Smooth muscle cell (in vitro differentiated cells): ENCODE measurements around the gene PLPPR3. TPM values are rescaled to one million over a fixed set of nuclear protein-coding genes. Genes with fewer than 3 reads are reported as not detected.

Source experiments
- microRNA counts: library from miRNA; unstranded; fragments of <30 nt; microRNA quantifications from one replicate; lab custom pipeline; 2016
- microRNA-seq: library from miRNA; unstranded; fragments of <30 nt; microRNA quantifications from one replicate; pipeline ENCODE4, GENCODE V29; 2016; ENCODE audit warnings: borderline number of aligned reads
- polyA plus RNA-seq: library from polyadenylated mRNA; unstranded; fragments of >200 nt; fragmentation: Nextera tagmentation; extraction: Ambion mirVana; gene quantifications from 2 replicates; pipeline ENCODE4 v1.2.1, GENCODE V29; 2016
- small RNA-seq: library from RNA; depleted of rRNA; stranded (forward); fragments of <200 nt; gene quantifications from one replicate; pipeline ENCODE3, GENCODE V24; 2014
- total RNA-seq: library from RNA; depleted of rRNA; stranded (reverse); fragments of >200 nt; gene quantifications from 2 replicates; pipeline ENCODE4 v1.2.3, GENCODE V29; 2014

PLPPR3 gene
- total and polyA plus RNA-seq, 2 experiments from 2014 or later, result 6.5 to 13.7 TPM

MicroRNAs encoded within 50 kb of the gene (microRNA counts, 767-probe panel; counts per million panel counts)
- 183 counts per million for microRNA hsa-miR-3187-3p (lab: Ali Mortazavi, UCI)

Small RNA genes lying within 50 kb of the gene (microRNA-seq; reads per million reads assigned to microRNA genes)
- gene MIR3187 (34.5 reads per million, percentile 41 among the genes with 10 or more reads in this experiment), gene MIR4745 (4.7 reads per million)

Small RNA genes lying within 50 kb of the gene (small RNA-seq; reads per million reads assigned to genes)
- not detected for gene MIR3187

Other genes starting within 250 kb of the PLPPR3 start
- gene BSG, start 249.4 kb downstream of the PLPPR3 start, total RNA-seq, result 431 and 469 TPM in 2 replicates
- gene BSG, start 249.4 kb downstream of the PLPPR3 start, polyA plus RNA-seq, result 971 and 1,057 TPM in 2 replicates
- 0.27 and 0.81 TPM in 2 replicates for gene HCN2, start 232.1 kb downstream of the PLPPR3 start, total RNA-seq
- 0.12 and 0.49 TPM in 2 replicates for gene HCN2, start 232.1 kb downstream of the PLPPR3 start, polyA plus RNA-seq
- 15.2 and 23.8 TPM in 2 replicates for gene POLRMT, start 188.4 kb downstream of the PLPPR3 start, total RNA-seq
- 65.3 and 74.2 TPM in 2 replicates for gene POLRMT, start 188.4 kb downstream of the PLPPR3 start, polyA plus RNA-seq
- gene FGF22, start 182.1 kb downstream of the PLPPR3 start, total RNA-seq, result not detected in 2 replicates
- gene FGF22, start 182.1 kb downstream of the PLPPR3 start, polyA plus RNA-seq, result 0.18 TPM in 2 replicates
- gene RNF126, start 158.7 kb downstream of the PLPPR3 start, total RNA-seq, result 19.8 and 24.6 TPM in 2 replicates
- 55.7 and 60.4 TPM in 2 replicates for gene RNF126, start 158.7 kb downstream of the PLPPR3 start, polyA plus RNA-seq
- gene FSTL3, start 145.6 kb downstream of the PLPPR3 start, total RNA-seq, result 117 and 132 TPM in 2 replicates
- gene FSTL3, start 145.6 kb downstream of the PLPPR3 start, polyA plus RNA-seq, result 153 and 172 TPM in 2 replicates
- gene PRSS57, start 126.5 kb downstream of the PLPPR3 start, total RNA-seq, result not detected in 2 replicates
- not detected in 2 replicates for gene PRSS57, start 126.5 kb downstream of the PLPPR3 start, polyA plus RNA-seq
- 11.1 and 17.1 TPM in 2 replicates for gene PALM, start 113.0 kb downstream of the PLPPR3 start, total RNA-seq
- gene PALM, start 113.0 kb downstream of the PLPPR3 start, polyA plus RNA-seq, result 16.6 and 21.3 TPM in 2 replicates
- gene MISP, start 70.8 kb downstream of the PLPPR3 start, total RNA-seq, result 1.7 and 10.2 TPM in 2 replicates
- 1.2 and 8.0 TPM in 2 replicates for gene MISP, start 70.8 kb downstream of the PLPPR3 start, polyA plus RNA-seq
- gene PTBP1, start 24.5 kb downstream of the PLPPR3 start, total RNA-seq, result 123 and 167 TPM in 2 replicates
- gene PTBP1, start 24.5 kb downstream of the PLPPR3 start, polyA plus RNA-seq, result 226 and 238 TPM in 2 replicates
- gene AZU1, start 5.9 kb upstream of the PLPPR3 start, total RNA-seq, result 0.45 and 8.0 TPM in 2 replicates
- gene AZU1, start 5.9 kb upstream of the PLPPR3 start, polyA plus RNA-seq, result 0.32 and 2.2 TPM in 2 replicates
- gene PRTN3, start 19.0 kb upstream of the PLPPR3 start, total RNA-seq, result not detected in 2 replicates
- gene PRTN3, start 19.0 kb upstream of the PLPPR3 start, polyA plus RNA-seq, result not detected in 2 replicates
- gene ELANE, start 30.3 kb upstream of the PLPPR3 start, total RNA-seq, result not detected in 2 replicates
- gene ELANE, start 30.3 kb upstream of the PLPPR3 start, polyA plus RNA-seq, result not detected in 2 replicates
- not detected in 2 replicates for gene CFD, start 37.7 kb upstream of the PLPPR3 start, total RNA-seq
- gene CFD, start 37.7 kb upstream of the PLPPR3 start, polyA plus RNA-seq, result 0.34 and 1.9 TPM in 2 replicates
- 19.0 and 25.2 TPM in 2 replicates for gene MED16, start 71.2 kb upstream of the PLPPR3 start, total RNA-seq
- gene MED16, start 71.2 kb upstream of the PLPPR3 start, polyA plus RNA-seq, result 86.8 and 87.1 TPM in 2 replicates
- not detected in 2 replicates for gene RNU6-9, start 71.5 kb upstream of the PLPPR3 start, total RNA-seq
- gene RNU6-9, start 71.5 kb upstream of the PLPPR3 start, polyA plus RNA-seq, result not detected in 2 replicates
- gene R3HDM4, start 91.3 kb upstream of the PLPPR3 start, total RNA-seq, result 25.9 and 42.3 TPM in 2 replicates
- 69.4 and 70.5 TPM in 2 replicates for gene R3HDM4, start 91.3 kb upstream of the PLPPR3 start, polyA plus RNA-seq
- 0.27 TPM in 1 of 2 replicates, not detected in the other for gene KISS1R, start 95.4 kb upstream of the PLPPR3 start, total RNA-seq
- 0.61 and 1.4 TPM in 2 replicates for gene KISS1R, start 95.4 kb upstream of the PLPPR3 start, polyA plus RNA-seq
- 50.3 TPM in 2 replicates for gene ARID3A, start 104.1 kb upstream of the PLPPR3 start, total RNA-seq
- 45.7 and 75.2 TPM in 2 replicates for gene ARID3A, start 104.1 kb upstream of the PLPPR3 start, polyA plus RNA-seq
- gene WDR18, start 162.4 kb upstream of the PLPPR3 start, total RNA-seq, result 33.8 and 69.4 TPM in 2 replicates
- 153 and 160 TPM in 2 replicates for gene WDR18, start 162.4 kb upstream of the PLPPR3 start, polyA plus RNA-seq
- gene GRIN3B, start 178.5 kb upstream of the PLPPR3 start, total RNA-seq, result 1.2 and 12.6 TPM in 2 replicates
- 1.2 and 3.6 TPM in 2 replicates for gene GRIN3B, start 178.5 kb upstream of the PLPPR3 start, polyA plus RNA-seq
- 112 and 133 TPM in 2 replicates for gene TMEM259, start 199.2 kb upstream of the PLPPR3 start, total RNA-seq
- 232 and 301 TPM in 2 replicates for gene TMEM259, start 199.2 kb upstream of the PLPPR3 start, polyA plus RNA-seq
- gene RNU6-2, start 199.6 kb upstream of the PLPPR3 start, total RNA-seq, result not detected in 2 replicates
- gene RNU6-2, start 199.6 kb upstream of the PLPPR3 start, polyA plus RNA-seq, result not detected in 2 replicates
- gene CNN2, start 204.7 kb upstream of the PLPPR3 start, total RNA-seq, result 150 and 155 TPM in 2 replicates
- 392 and 404 TPM in 2 replicates for gene CNN2, start 204.7 kb upstream of the PLPPR3 start, polyA plus RNA-seq
- gene ABCA7, start 218.2 kb upstream of the PLPPR3 start, total RNA-seq, result 4.1 and 5.0 TPM in 2 replicates
- 11.8 and 26.5 TPM in 2 replicates for gene ABCA7, start 218.2 kb upstream of the PLPPR3 start, polyA plus RNA-seq
- 4.4 and 8.7 TPM in 2 replicates for gene ARHGAP45, start 245.2 kb upstream of the PLPPR3 start, total RNA-seq
- gene ARHGAP45, start 245.2 kb upstream of the PLPPR3 start, polyA plus RNA-seq, result 8.0 and 13.9 TPM in 2 replicates